Liver (tissue), 9 donors: Measurements from ENCODE around the gene ZNF860. TPM values are rescaled to one million over a fixed set of nuclear protein-coding genes. Genes with fewer than 3 reads are reported as not detected.
"Not testable (repeated sequence)": the region's sequence is repeated elsewhere in the genome, so short reads cannot be mapped to it uniquely, and the experiment has no call there.

Experiments
- DNase-seq: peaks from one replicate; pipeline ENCODE4 v3.0.0-alpha.2; 2017; ENCODE audit warnings: low spot score
- H3K27ac ChIP-seq, 2 donors: one replicate each; pipeline ENCODE4 v1.7.0; 2013; ENCODE audit warnings: inconsistent platforms in 2 of 2, low read length in 2 of 2, control low read depth in 1 of 2, low read depth in 1 of 2, mild to moderate bottlenecking in 1 of 2
- H3K27me3 ChIP-seq, 4 donors: one replicate each; pipeline versions ENCODE4 v1.6.1 to v1.7.0; 2013; ENCODE audit warnings: low read length in 3 of 4, inconsistent platforms in 1 of 4, mild to moderate bottlenecking in 1 of 4, moderate library complexity in 1 of 4; ENCODE audit not compliant: control insufficient read depth in 4 of 4, insufficient read depth in 4 of 4
- H3K36me3 ChIP-seq, 4 donors: one replicate each; pipeline versions ENCODE4 v1.6.1 to v1.7.0; 2013; ENCODE audit warnings: low read length in 3 of 4, mild to moderate bottlenecking in 3 of 4, low read depth in 1 of 4, moderate library complexity in 1 of 4; ENCODE audit not compliant: control insufficient read depth in 4 of 4, insufficient read depth in 3 of 4
- H3K4me1 ChIP-seq, 4 donors: one replicate each; pipeline versions ENCODE4 v1.6.1 to v1.7.0; 2013; ENCODE audit warnings: low read length in 3 of 4, mild to moderate bottlenecking in 3 of 4, moderate library complexity in 1 of 4; ENCODE audit not compliant: control insufficient read depth in 4 of 4, insufficient read depth in 4 of 4
- H3K4me3 ChIP-seq, 3 donors: one replicate each; pipeline versions ENCODE4 v1.6.1 to v1.7.0; 2013; ENCODE audit warnings: low read length in 3 of 3, control low read depth in 1 of 3, low read depth in 1 of 3, mild to moderate bottlenecking in 1 of 3
- H3K9ac ChIP-seq, 2 donors: one replicate each; pipeline ENCODE4 v1.7.0; 2013; ENCODE audit warnings: low read length in 2 of 2, mild to moderate bottlenecking in 2 of 2, moderate library complexity in 2 of 2, control low read depth in 1 of 2, low read depth in 1 of 2
- H3K9me3 ChIP-seq, 4 donors: one replicate each; pipeline versions ENCODE4 v1.6.1 to v1.7.0; 2013; ENCODE audit warnings: low read length in 3 of 4; ENCODE audit not compliant: control insufficient read depth in 4 of 4
- ATF3 ChIP-seq: IDR thresholded peaks from 2 replicates; pipeline ENCODE4 v1.6.1; 2016; ENCODE audit warnings: antibody characterized with exemption
- CTCF ChIP-seq: fragments of 150-350 bp; IDR thresholded peaks from 2 replicates; pipeline ENCODE4 v1.5.1; 2017; ENCODE audit warnings: improper control_type of control experiment, low read depth, low read length; ENCODE audit not compliant: missing input control
- FOXA2 ChIP-seq: IDR thresholded peaks from 2 replicates; pipeline ENCODE4 v1.6.1; 2016; ENCODE audit warnings: antibody characterized with exemption
- HNF4G ChIP-seq: IDR thresholded peaks from 2 replicates; pipeline ENCODE4 v1.6.1; 2016; ENCODE audit warnings: antibody characterized with exemption
- JUND ChIP-seq, 2 donors: IDR thresholded peaks; 2 replicates each; pipeline ENCODE4 v1.6.1; 2016; ENCODE audit warnings: antibody characterized with exemption in 2 of 2
- MAX ChIP-seq: IDR thresholded peaks from 2 replicates; pipeline ENCODE4 v1.6.1; 2016; ENCODE audit warnings: antibody characterized with exemption
- RAD21 ChIP-seq, 2 donors: IDR thresholded peaks; 2 replicates each; pipeline ENCODE4 v1.6.1; 2016; ENCODE audit warnings: antibody characterized with exemption in 2 of 2, mild to moderate bottlenecking in 2 of 2
- REST ChIP-seq: IDR thresholded peaks from 2 replicates; pipeline ENCODE4 v1.6.1; 2016; ENCODE audit warnings: antibody characterized with exemption, mild to moderate bottlenecking
- RXRA ChIP-seq, 2 donors: IDR thresholded peaks; 2 replicates each; pipeline ENCODE4 v1.6.1; 2017 to 2018; ENCODE audit warnings: antibody characterized with exemption in 2 of 2, mild to moderate bottlenecking in 1 of 2
- SP1 ChIP-seq: IDR thresholded peaks from 2 replicates; pipeline ENCODE4 v1.6.1; 2018; ENCODE audit warnings: antibody characterized with exemption, mild to moderate bottlenecking
- TAF1 ChIP-seq: conservative IDR thresholded peaks from 2 replicates; pipeline ENCODE4 v1.6.1; 2016; ENCODE audit warnings: antibody characterized with exemption, mild to moderate bottlenecking
- YY1 ChIP-seq: IDR thresholded peaks from 2 replicates; pipeline ENCODE4 v1.6.1; 2016; ENCODE audit warnings: antibody characterized with exemption, mild to moderate bottlenecking
- ZBTB33 ChIP-seq: IDR thresholded peaks from 2 replicates; pipeline ENCODE4 v1.6.1; 2016; ENCODE audit warnings: antibody characterized with exemption
- WGBS: extraction: QIAGEN DNeasy Blood & Tissue Kit; methylation state at CpG from one replicate; pipeline ENCODE4 v1.1.7; 2013; 5-methylcytosine and 5-hydroxymethylcytosine counted together
- polyA plus RNA-seq, 2 donors: library from polyadenylated mRNA; stranded (reverse) in 1 of 2; unstranded in 1 of 2; fragments of 200-250 nt in 1 of 2; fragments of >200 nt in 1 of 2; fragmentation: Nextera tagmentation in 1 of 2; extraction: Ambion mirVana in 1 of 2; gene quantifications; one replicate each; pipeline versions ENCODE4 v1.2.1 to v1.2.3, GENCODE V29; 2013 to 2015
- total RNA-seq, 2 donors: library from RNA; depleted of rRNA; stranded (reverse); fragments of >200 nt; gene quantifications; one replicate each; pipeline ENCODE4 v1.2.3, GENCODE V29; 2014
- donor health status: healthy.
- donor health status: healthy.
- donor health status: healthy.
- donor health status: healthy.
- donor health status: healthy.

ZNF860 gene
- total and polyA plus RNA-seq, 4 donors = 0.10 to 0.42 (median 0.17) TPM; not detected in 1

- H3K27ac ChIP-seq = no peak overlapping the region
- TF ChIP-seq MAX (no peak), RAD21 (IDR thresholded peaks at IDR 0.05) (no peak), ATF3 (no peak), ZBTB33 (no peak)
- 72% methylated on average over 2 of the region's 2 CpGs for WGBS
Observed at GRCh38 chr3:32009957-32010356, 28.4 kb downstream of the ZNF860 start.

GRCh38 chr3:32010699-32011098 is 29.1 kb downstream of the ZNF860 start:
- not testable (repeated sequence) for H3K27me3 ChIP-seq, H3K4me1 ChIP-seq, H3K27ac ChIP-seq, DNase-seq, H3K36me3 ChIP-seq, H3K9ac ChIP-seq, H3K9me3 ChIP-seq, H3K4me3 ChIP-seq
- 91% methylated on average over 7 of the region's 7 CpGs for WGBS

More at GRCh38 chr3:32009957-32010356, 28.4 kb downstream of the ZNF860 start:
- no peaks in the 10 kb centered on the region for H3K9me3 ChIP-seq
- H3K4me3 ChIP-seq = no peak overlapping the region
- H3K27me3 ChIP-seq = peaks cover 0 to 3% (median 0%) of the 10 kb centered on the region in 4 donors
- H3K36me3 ChIP-seq = no peaks in the 10 kb centered on the region
- H3K9ac ChIP-seq = no peak overlapping the region
- no peak for DNase-seq
- H3K4me1 ChIP-seq = no peaks in the 10 kb centered on the region

- not testable (repeated sequence) for H3K9ac ChIP-seq, DNase-seq, H3K9me3 ChIP-seq, H3K36me3 ChIP-seq, H3K4me1 ChIP-seq, H3K4me3 ChIP-seq, H3K27me3 ChIP-seq, H3K27ac ChIP-seq
- 88% methylated on average over 3 of the region's 3 CpGs for WGBS
Observed at GRCh38 chr3:32015638-32016037, 34.1 kb downstream of the ZNF860 start.

GRCh38 chr3:32017286-32017685 is 35.7 kb downstream of the ZNF860 start:
- no peak overlapping the region for H3K4me3 ChIP-seq
- no peak overlapping the region for H3K9ac ChIP-seq
- H3K36me3 ChIP-seq = no peaks in the 10 kb centered on the region
- no peaks in the 10 kb centered on the region for H3K4me1 ChIP-seq
- no peak for DNase-seq
- H3K9me3 ChIP-seq = no peaks in the 10 kb centered on the region
- peaks cover 0 to 12% (median 0%) of the 10 kb centered on the region in 4 donors for H3K27me3 ChIP-seq
- WGBS = 86% methylated on average over 3 of the region's 3 CpGs
- H3K27ac ChIP-seq = no peak overlapping the region
- no peak for TF ChIP-seq ATF3
- TF ChIP-seq RAD21 (IDR thresholded peaks at IDR 0.05) = no peak
- TF ChIP-seq RXRA (IDR thresholded peaks at IDR 0.05) = no peak
- TF ChIP-seq YY1 = no peak
- TF ChIP-seq REST = no peak
- TF ChIP-seq SP1 = no peak
- TF ChIP-seq ZBTB33 = no peak
- TF ChIP-seq HNF4G = no peak
- no peak for TF ChIP-seq JUND (IDR thresholded peaks at IDR 0.05)
- no peak for TF ChIP-seq FOXA2
- no peak for TF ChIP-seq CTCF
- TF ChIP-seq TAF1 = no peak
